SK-N-SH (cell line): Measurements from ENCODE around the gene NOTO. TPM values are rescaled to one million over a fixed set of nuclear protein-coding genes. Genes with fewer than 3 reads are reported as not detected.

Experiments used
- CTCF ChIA-PET: fragments of 300-600, 350-600 bp; formaldehyde crosslinking; extraction: SDS; loops from one replicate; lab custom pipeline; 2021; lab: Yijun Ruan, JAX
- POLR2A ChIA-PET: fragments of 350-600 bp; sonication (Branson Sonifier 250); formaldehyde crosslinking; extraction: SDS; loops from one replicate; lab custom pipeline; 2020; ENCODE audit warnings: antibody characterized with exemption, inconsistent platforms; lab: Yijun Ruan, JAX
- DNase-seq: peaks from one replicate; pipeline ENCODE4 v3.0.0; 2012
- H2AFZ ChIP-seq: fragments of 200-600 bp; sonication (generic); 2 replicates; pipeline ENCODE4 v1.8.1; 2016; ENCODE audit warnings: antibody characterized with exemption, mild to moderate bottlenecking, low read depth
- H3F3A ChIP-seq: fragments of 200-600 bp; sonication (generic); replicated peaks from 2 replicates; pipeline ENCODE3; 2016; ENCODE audit warnings: antibody characterized with exemption, mild to moderate bottlenecking; ENCODE audit not compliant: insufficient read depth
- H3K27ac ChIP-seq, 2 experiments: fragments of 200-500 bp in 1 of 2; fragments of 200-600 bp in 1 of 2; sonication (Bioruptor generic) in 1 of 2; sonication (generic), shearing (Covaris generic) in 1 of 2; 2 replicates each; pipeline versions ENCODE4 v1.5.1 to v1.6.1; 2014 to 2016; ENCODE audit warnings: low read depth in 2 of 2, inconsistent platforms in 1 of 2, low read length in 1 of 2, mild to moderate bottlenecking in 1 of 2, mixed read lengths in 1 of 2
- H3K27me3 ChIP-seq: fragments of 200-600 bp; sonication (generic), shearing (Covaris generic); 2 replicates; pipeline ENCODE4 v1.6.1; 2016; ENCODE audit warnings: mixed run types; ENCODE audit not compliant: insufficient read depth
- H3K36me3 ChIP-seq, 2 experiments: fragments of 200-500 bp in 1 of 2; fragments of 200-600 bp in 1 of 2; sonication (Bioruptor generic) in 1 of 2; sonication (generic) in 1 of 2; replicated peaks in 1 of 2; 2 replicates each; pipeline versions ENCODE3 to v1.5.1; 2014 to 2016; ENCODE audit warnings: low read length in 1 of 2, mild to moderate bottlenecking in 1 of 2; ENCODE audit not compliant: insufficient read depth in 2 of 2, control insufficient read depth in 1 of 2
- H3K4me1 ChIP-seq, 2 experiments: fragments of 200-500 bp in 1 of 2; fragments of 200-600 bp in 1 of 2; sonication (Bioruptor generic) in 1 of 2; sonication (generic), shearing (Covaris generic) in 1 of 2; 2 replicates each; pipeline versions ENCODE4 v1.5.1 to v1.6.1; 2014 to 2016; ENCODE audit warnings: low read depth in 1 of 2, low read length in 1 of 2, mixed run types in 1 of 2; ENCODE audit not compliant: insufficient read depth in 2 of 2, control insufficient read depth in 1 of 2
- H3K4me2 ChIP-seq: fragments of 200-600 bp; sonication (generic), shearing (Covaris generic); 2 replicates; pipeline ENCODE4 v1.6.1; 2017; ENCODE audit warnings: mixed run types
- H3K4me3 ChIP-seq, 2 experiments: fragments of 200-500 bp in 1 of 2; fragments of 200-600 bp in 1 of 2; sonication (Bioruptor generic) in 1 of 2; sonication (generic), shearing (Covaris generic) in 1 of 2; 2 replicates each; pipeline versions ENCODE4 v1.5.1 to v1.8.1; 2014 to 2016; ENCODE audit warnings: low read depth in 2 of 2, inconsistent platforms in 1 of 2, low read length in 1 of 2, mild to moderate bottlenecking in 1 of 2, mixed read lengths in 1 of 2, moderate library complexity in 1 of 2
- H3K79me2 ChIP-seq: fragments of 200-600 bp; sonication (generic); 2 replicates; pipeline ENCODE4 v1.8.1; 2017; ENCODE audit warnings: mild to moderate bottlenecking; ENCODE audit not compliant: insufficient read depth
- H3K9ac ChIP-seq: fragments of 200-600 bp; sonication (generic); 2 replicates; pipeline ENCODE4 v1.6.1; 2017; ENCODE audit warnings: mixed run types
- H3K9me2 ChIP-seq: fragments of 200-600 bp; sonication (generic); 2 replicates; pipeline ENCODE4 v1.6.1; 2017; ENCODE audit warnings: mixed run types
- H3K9me3 ChIP-seq: fragments of 200-600 bp; sonication (generic); 2 replicates; pipeline ENCODE4 v1.6.1; 2017; ENCODE audit warnings: mixed run types, mild to moderate bottlenecking, moderate library complexity
- H4K20me1 ChIP-seq: fragments of 200-600 bp; sonication (generic); 2 replicates; pipeline ENCODE4 v1.6.1; 2017; ENCODE audit warnings: mild to moderate bottlenecking, mixed run types; ENCODE audit not compliant: insufficient read depth
- ELF1 ChIP-seq: IDR thresholded peaks from 2 replicates; pipeline ENCODE4 v1.4.0; 2012
- EZH2phosphoT487 ChIP-seq: fragments of 200-600 bp; sonication (generic); IDR thresholded peaks from 2 replicates; pipeline ENCODE4 v1.6.1; 2017; ENCODE audit warnings: low read depth, mixed run types, mild to moderate bottlenecking, antibody characterized with exemption, moderate library complexity, borderline replicate concordance
- FOSL2 ChIP-seq: IDR thresholded peaks from 2 replicates; pipeline ENCODE4 v1.4.0; 2012; ENCODE audit warnings: low read depth, mild to moderate bottlenecking, moderate library complexity, borderline replicate concordance
- FOXM1 ChIP-seq: IDR thresholded peaks from 2 replicates; pipeline ENCODE4 v1.4.0; 2012; ENCODE audit warnings: low read depth, mild to moderate bottlenecking
- GABPA ChIP-seq: IDR thresholded peaks from 2 replicates; pipeline ENCODE4 v1.4.0; 2012; ENCODE audit warnings: low read depth, mild to moderate bottlenecking
- GATA2 ChIP-seq: sonication (generic); formaldehyde crosslinking; IDR thresholded peaks from 2 replicates; pipeline ENCODE4 v1.5.0; 2020; ENCODE audit warnings: mild to moderate bottlenecking, missing genetic modification reagents
- JUND ChIP-seq: IDR thresholded peaks from 2 replicates; pipeline ENCODE4 v1.4.0; 2012
- MEF2A ChIP-seq: IDR thresholded peaks from 2 replicates; pipeline ENCODE4 v1.4.0; 2012; ENCODE audit warnings: low read depth, borderline replicate concordance
- MXI1 ChIP-seq: IDR thresholded peaks from 2 replicates; pipeline ENCODE4 v1.6.1; 2012; ENCODE audit warnings: mild to moderate bottlenecking, low read depth, low read length, improper control_type of control experiment
- NFIC ChIP-seq: IDR thresholded peaks from 2 replicates; pipeline ENCODE4 v1.4.0; 2012; ENCODE audit warnings: borderline replicate concordance
- NRF1 ChIP-seq: IDR thresholded peaks from 2 replicates; pipeline ENCODE4 v1.6.1; 2012; ENCODE audit warnings: low read depth, mild to moderate bottlenecking, low read length
- RCOR1 ChIP-seq: fragments of 150-350 bp; IDR thresholded peaks from 2 replicates; pipeline ENCODE4 v1.6.1; 2017; ENCODE audit warnings: antibody characterized with exemption, low read length
- RXRA ChIP-seq: IDR thresholded peaks from 2 replicates; pipeline ENCODE4 v1.4.0; 2012; ENCODE audit warnings: low read depth, mild to moderate bottlenecking, borderline replicate concordance
- SIN3A ChIP-seq: IDR thresholded peaks from 2 replicates; pipeline ENCODE4 v1.6.1; 2012; ENCODE audit warnings: low read depth, mild to moderate bottlenecking, low read length, moderate library complexity, borderline replicate concordance
- SMC3 ChIP-seq: IDR thresholded peaks from 2 replicates; pipeline ENCODE4 v1.6.1; 2012; ENCODE audit warnings: low read depth, low read length, improper control_type of control experiment
- TAF1 ChIP-seq: IDR thresholded peaks from 2 replicates; pipeline ENCODE4 v1.6.1; 2012; ENCODE audit warnings: low read depth, mild to moderate bottlenecking, low read length, moderate library complexity, borderline replicate concordance
- TEAD4 ChIP-seq: IDR thresholded peaks from 2 replicates; pipeline ENCODE4 v1.4.0; 2012; ENCODE audit warnings: mild to moderate bottlenecking, borderline replicate concordance; ENCODE audit not compliant: insufficient read depth
- WGBS: methylation state at CpG from one replicate; pipeline ENCODE4 v1.1.6; 2017; ENCODE audit warnings: low lambda C conversion rate; 5-methylcytosine and 5-hydroxymethylcytosine counted together
- polyA plus RNA-seq, 3 experiments: library from polyadenylated mRNA; depleted of rRNA; stranded (reverse); fragments of >200 nt; gene quantifications; 2 replicates each; pipeline ENCODE4 v1.2.3, GENCODE V29; 2012
- TF ChIP-seq, protein P1 (sequence below): IDR thresholded peaks from 2 replicates; pipeline ENCODE4 v1.6.1; 2012; ENCODE audit warnings: mild to moderate bottlenecking, low read depth, low read length, moderate library complexity
- TF ChIP-seq, protein P2 (sequence below): IDR thresholded peaks from 2 replicates; pipeline ENCODE4 v1.4.0; 2012; ENCODE audit warnings: low read depth

NOTO gene
- polyA plus RNA-seq, 1 of the 3 experiments (the other 2 are of a cell fraction), result not detected

DNA sequence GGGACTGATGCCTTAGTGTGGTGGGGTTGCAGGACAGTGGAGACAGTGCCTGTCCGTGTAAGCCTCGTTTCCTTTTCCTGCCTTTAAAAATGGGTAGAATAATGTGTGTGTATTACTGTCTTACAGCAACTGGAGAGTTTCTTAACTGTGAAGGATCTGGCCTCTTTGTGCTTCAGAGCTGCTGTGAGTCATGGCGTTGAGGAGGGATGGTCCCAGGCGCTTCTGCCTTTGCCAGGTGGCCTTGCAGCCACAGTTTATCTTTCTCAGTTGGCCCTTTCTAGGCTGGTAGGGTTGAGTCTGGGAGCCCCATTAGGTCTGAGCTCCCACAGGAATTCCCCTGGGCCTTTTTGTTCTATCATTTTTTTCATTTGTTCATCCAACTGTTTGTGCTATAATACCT lies 21.4 kb downstream of the NOTO start:
- H3K4me3 ChIP-seq, result no peak overlapping the region
- TF ChIP-seq MXI1 (no peak), RXRA (no peak), NRF1 (no peak), FOSL2 (no peak), NFIC (no peak), FOXM1 (no peak), RCOR1 (no peak), TAF1 (no peak), SIN3A (no peak), GABPA (no peak), MEF2A (no peak), ELF1 (no peak), JUND (no peak), EZH2phosphoT487 (no peak), GATA2 (no peak), SMC3 (no peak), TEAD4 (no peak)
- TF ChIP-seq, protein P1, sequence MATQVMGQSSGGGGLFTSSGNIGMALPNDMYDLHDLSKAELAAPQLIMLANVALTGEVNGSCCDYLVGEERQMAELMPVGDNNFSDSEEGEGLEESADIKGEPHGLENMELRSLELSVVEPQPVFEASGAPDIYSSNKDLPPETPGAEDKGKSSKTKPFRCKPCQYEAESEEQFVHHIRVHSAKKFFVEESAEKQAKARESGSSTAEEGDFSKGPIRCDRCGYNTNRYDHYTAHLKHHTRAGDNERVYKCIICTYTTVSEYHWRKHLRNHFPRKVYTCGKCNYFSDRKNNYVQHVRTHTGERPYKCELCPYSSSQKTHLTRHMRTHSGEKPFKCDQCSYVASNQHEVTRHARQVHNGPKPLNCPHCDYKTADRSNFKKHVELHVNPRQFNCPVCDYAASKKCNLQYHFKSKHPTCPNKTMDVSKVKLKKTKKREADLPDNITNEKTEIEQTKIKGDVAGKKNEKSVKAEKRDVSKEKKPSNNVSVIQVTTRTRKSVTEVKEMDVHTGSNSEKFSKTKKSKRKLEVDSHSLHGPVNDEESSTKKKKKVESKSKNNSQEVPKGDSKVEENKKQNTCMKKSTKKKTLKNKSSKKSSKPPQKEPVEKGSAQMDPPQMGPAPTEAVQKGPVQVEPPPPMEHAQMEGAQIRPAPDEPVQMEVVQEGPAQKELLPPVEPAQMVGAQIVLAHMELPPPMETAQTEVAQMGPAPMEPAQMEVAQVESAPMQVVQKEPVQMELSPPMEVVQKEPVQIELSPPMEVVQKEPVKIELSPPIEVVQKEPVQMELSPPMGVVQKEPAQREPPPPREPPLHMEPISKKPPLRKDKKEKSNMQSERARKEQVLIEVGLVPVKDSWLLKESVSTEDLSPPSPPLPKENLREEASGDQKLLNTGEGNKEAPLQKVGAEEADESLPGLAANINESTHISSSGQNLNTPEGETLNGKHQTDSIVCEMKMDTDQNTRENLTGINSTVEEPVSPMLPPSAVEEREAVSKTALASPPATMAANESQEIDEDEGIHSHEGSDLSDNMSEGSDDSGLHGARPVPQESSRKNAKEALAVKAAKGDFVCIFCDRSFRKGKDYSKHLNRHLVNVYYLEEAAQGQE, result no peak
- TF ChIP-seq, protein P2, sequence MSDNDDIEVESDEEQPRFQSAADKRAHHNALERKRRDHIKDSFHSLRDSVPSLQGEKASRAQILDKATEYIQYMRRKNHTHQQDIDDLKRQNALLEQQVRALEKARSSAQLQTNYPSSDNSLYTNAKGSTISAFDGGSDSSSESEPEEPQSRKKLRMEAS, result no peak
- H4K20me1 ChIP-seq, result no peaks in the 10 kb centered on the region
- 90% methylated on average over 4 of the region's 4 CpGs for WGBS
- H2AFZ ChIP-seq, result no peak overlapping the region
- H3K36me3 ChIP-seq, result peaks cover 13 to 48% of the 10 kb centered on the region in 2 experiments
- no peak overlapping the region for H3K4me2 ChIP-seq
- H3K9me3 ChIP-seq, result no peaks in the 10 kb centered on the region
- ChIA-PET POLR2A (no interaction called here), CTCF (interaction anchor here (1.1 to 4.6 kb wide), 3 partner anchors 11 to 60 kb away, joined by 3 to 17 read pairs (median 11); no protein-coding TSS in a partner anchor)
- DNase-seq, result no peak
- peaks cover 6% of the 10 kb centered on the region; the same call in 1 of the 2 replicates for H3K79me2 ChIP-seq
- no peaks in the 10 kb centered on the region for H3K4me1 ChIP-seq
- no peaks in the 10 kb centered on the region for H3K9me2 ChIP-seq
- H3K27ac ChIP-seq, result no peak overlapping the region
- no peaks in the 10 kb centered on the region for H3F3A ChIP-seq
- H3K9ac ChIP-seq, result no peak overlapping the region
- H3K27me3 ChIP-seq, result no peaks in the 10 kb centered on the region
